ENCODE data around the gene ITPR1.

ITPR1 gene

DNA sequence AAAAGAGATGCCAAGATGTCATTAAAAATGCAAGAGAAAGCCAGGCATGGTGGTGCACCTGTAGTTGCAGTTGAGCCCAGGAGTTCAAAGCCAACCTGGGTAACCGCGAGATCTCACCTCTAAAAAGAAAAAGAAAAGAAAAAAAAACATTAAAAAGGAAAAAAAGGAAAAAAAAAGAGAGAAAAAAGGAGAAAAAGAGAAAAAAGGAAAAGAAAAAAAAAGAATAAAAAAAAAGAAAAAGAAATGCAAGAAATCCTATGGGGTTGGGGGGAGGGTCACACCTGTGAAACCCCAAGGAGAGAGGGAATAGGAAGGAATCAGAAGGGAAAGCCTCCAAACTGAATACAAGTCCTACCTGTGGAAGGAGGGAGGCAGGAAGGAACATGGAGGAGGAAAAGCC lies 20.8 kb upstream of the ITPR1 start:
- no peak overlapping the region for H3K4me3 Mint-ChIP-seq
- ATAC-seq = no peak
- no peak for DNase-seq
- H3K4me1 Mint-ChIP-seq = peaks cover 17% of the 10 kb centered on the region
- H3K9me3 Mint-ChIP-seq = no peaks in the 10 kb centered on the region
- no peak overlapping the region for H3K27ac Mint-ChIP-seq
- peaks cover 31% of the 10 kb centered on the region for H3K27me3 Mint-ChIP-seq

DNA sequence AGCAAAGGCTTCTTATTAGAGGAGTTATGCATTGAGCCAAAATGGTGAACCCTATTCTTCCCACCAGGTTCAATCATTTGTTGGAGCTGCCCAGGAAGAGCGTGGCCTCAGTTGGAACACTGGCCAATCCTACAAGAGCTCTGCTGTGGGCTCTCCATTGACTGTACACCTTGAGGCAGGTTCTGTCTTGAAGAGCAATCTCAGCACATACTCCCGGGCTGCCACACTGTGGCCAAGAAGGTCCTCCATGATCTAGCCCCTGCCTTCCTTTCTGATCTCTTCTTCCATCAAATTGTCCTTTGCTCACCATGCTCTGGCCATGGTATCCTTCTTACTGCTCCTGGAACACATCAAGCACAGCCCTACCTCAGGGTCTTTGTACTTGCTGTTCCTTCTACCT lies 20.4 kb upstream of the ITPR1 start:
- no peak for ATAC-seq
- Mint-ChIP-seq H3K27me3 (peaks cover 31% of the 10 kb centered on the region), H3K4me1 (peaks cover 13% of the 10 kb centered on the region), H3K27ac (no peak overlapping the region), H3K9me3 (no peaks in the 10 kb centered on the region), H3K4me3 (no peak overlapping the region)
- DNase-seq = no peak

DNA sequence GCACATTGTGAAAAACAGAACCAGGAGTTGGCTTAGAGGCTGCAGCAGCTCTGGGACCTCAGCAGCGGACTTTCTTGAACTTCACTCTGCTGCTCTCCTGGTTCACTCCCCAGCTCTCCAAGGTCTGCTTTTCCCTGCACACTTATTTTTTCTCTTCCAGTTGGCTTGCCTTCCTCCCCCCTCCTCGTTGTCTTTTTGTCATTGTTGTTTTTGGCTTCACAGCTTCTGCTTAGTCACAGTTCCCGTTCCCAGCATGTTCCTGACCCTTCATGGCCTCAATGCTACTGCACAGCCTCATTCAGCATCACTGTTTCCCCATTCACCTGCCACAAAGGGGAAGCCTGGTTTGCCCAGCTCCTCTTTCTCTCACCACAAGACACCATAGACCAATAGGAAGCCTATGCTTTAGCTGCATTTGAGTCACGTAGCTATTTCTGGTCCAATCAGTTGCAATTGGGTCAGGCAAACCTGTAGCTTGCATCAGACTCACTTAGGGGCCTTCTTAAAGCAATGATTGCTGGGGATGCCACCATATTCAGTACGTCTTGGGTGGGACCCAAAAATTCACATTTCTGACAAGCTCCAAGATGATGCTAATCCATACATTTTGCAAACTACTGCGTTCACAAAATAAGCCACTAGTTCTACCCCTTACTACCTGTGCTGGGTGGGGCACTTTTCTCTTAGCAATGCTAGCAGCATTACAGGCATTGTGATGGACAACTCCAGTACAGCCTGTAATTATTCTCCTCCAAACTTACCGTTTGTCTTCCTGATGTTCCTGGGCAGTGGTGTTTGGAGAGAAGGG lies 18.3 kb upstream of the ITPR1 start:
- peak overlapping the region; percentile 67 to 69 for H3K4me3 Mint-ChIP-seq
- ATAC-seq = peak; percentile 95

DNA sequence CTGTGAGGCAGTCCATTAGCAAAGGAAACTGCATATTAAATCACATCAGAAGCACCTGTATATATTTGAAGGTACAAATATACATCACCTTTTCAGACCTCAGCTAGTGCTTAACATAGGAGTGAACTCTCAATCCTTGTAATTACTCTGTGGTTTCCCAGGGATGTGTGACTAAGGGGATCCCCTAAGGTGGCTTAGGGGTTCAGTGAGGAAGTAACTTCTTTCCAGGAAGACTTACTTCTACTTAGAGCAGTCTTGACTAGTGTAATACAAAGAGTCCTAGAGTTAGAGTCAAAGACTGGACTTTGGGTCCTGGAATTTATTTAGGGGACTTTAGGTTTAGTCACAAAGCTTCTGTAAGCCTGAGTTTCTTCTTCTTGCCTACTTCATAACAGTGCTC lies 17.3 kb upstream of the ITPR1 start:
- H3K9me3 Mint-ChIP-seq = no peaks in the 10 kb centered on the region
- H3K27me3 Mint-ChIP-seq = peaks cover 31% of the 10 kb centered on the region
- peaks cover 12% of the 10 kb centered on the region for H3K4me1 Mint-ChIP-seq
- ATAC-seq (no peak), DNase-seq (no peak)
- H3K4me3 Mint-ChIP-seq = no peak overlapping the region
- H3K27ac Mint-ChIP-seq = no peak overlapping the region

More for the DNA sequence above, 18.3 kb upstream of the ITPR1 start:
- Mint-ChIP-seq H3K4me1 (peaks cover 12% of the 10 kb centered on the region), H3K9me3 (no peaks in the 10 kb centered on the region), H3K27me3 (peaks cover 31% of the 10 kb centered on the region), H3K27ac (peak overlapping the region; percentile 28 to 86)
- DNase-seq = peak; percentile 27 to 69

DNA sequence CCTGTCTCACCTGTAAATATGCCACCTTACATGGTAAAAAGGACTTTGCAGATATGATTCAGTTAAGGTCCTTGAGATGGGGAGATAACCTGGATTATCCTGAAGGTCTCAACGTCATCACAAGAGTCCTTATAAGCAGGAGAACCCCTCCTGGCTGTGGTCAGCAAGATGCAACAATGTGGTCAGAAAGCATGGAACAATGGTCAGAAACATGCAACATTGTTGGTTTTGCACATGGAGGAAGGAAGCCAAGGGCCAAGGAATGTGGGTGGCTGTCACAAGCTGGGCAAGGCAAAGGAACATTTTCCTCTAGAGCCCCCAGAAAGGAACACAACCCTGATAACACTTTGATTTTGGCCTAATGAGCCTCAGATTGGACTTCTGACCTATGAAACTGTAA lies 16.7 kb upstream of the ITPR1 start:
- Mint-ChIP-seq H3K4me3 (no peak overlapping the region), H3K4me1 (peaks cover 12% of the 10 kb centered on the region), H3K27me3 (peaks cover 31% of the 10 kb centered on the region), H3K9me3 (no peaks in the 10 kb centered on the region), H3K27ac (no peak overlapping the region)
- DNase-seq (no peak), ATAC-seq (no peak)

DNA sequence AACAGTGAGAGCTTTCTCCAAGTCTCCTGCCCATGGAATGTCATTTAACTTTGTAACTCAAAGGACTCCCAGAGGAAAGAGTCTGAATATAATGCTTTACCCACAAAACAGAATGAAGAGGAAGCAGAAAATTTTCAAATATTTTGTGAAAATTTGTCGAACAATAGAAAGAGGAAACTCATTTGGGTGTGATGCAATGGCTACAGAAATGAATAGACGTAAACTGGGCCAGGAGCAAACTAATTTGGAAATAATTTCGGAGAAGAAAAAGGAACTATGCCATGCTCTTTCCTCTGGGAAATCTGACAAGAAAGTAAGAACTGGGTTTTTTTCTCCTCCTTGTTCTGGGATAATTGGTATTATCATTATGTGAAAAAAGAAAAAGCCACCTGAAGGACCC lies 14.9 kb upstream of the ITPR1 start:
- H3K4me1 Mint-ChIP-seq = peaks cover 12% of the 10 kb centered on the region
- no peak overlapping the region for H3K4me3 Mint-ChIP-seq

DNA sequence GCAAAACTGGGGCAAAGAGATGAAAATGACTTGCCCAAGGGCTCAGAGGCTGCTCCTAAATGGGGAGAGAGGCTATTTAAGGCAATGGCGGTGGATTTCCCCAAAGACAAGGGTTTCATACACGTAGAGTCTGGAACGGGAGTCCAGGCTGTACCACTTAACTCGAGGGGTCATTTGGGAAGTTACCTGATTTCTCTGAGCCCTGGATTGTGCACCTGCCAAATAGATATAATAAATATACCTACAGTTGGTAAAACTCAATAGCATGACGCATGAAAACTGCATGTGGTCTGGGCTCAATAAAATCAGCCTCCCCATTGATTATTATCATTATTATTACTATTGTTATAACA lies 1.3 kb upstream of the ITPR1 start:
- no peak overlapping the region for H3K27ac Mint-ChIP-seq
- peak overlapping the region; percentile 86 to 97 for H3K4me3 Mint-ChIP-seq
- no peak for ATAC-seq
- no peaks in the 10 kb centered on the region for H3K9me3 Mint-ChIP-seq
- H3K27me3 Mint-ChIP-seq = peaks cover 10% of the 10 kb centered on the region
- DNase-seq = no peak
- peaks cover 33% of the 10 kb centered on the region for H3K4me1 Mint-ChIP-seq

More for the DNA sequence above, 14.9 kb upstream of the ITPR1 start:
- Mint-ChIP-seq H3K27me3 (peaks cover 16% of the 10 kb centered on the region), H3K9me3 (no peaks in the 10 kb centered on the region), H3K27ac (no peak overlapping the region)
- ATAC-seq (no peak), DNase-seq (no peak)

DNA sequence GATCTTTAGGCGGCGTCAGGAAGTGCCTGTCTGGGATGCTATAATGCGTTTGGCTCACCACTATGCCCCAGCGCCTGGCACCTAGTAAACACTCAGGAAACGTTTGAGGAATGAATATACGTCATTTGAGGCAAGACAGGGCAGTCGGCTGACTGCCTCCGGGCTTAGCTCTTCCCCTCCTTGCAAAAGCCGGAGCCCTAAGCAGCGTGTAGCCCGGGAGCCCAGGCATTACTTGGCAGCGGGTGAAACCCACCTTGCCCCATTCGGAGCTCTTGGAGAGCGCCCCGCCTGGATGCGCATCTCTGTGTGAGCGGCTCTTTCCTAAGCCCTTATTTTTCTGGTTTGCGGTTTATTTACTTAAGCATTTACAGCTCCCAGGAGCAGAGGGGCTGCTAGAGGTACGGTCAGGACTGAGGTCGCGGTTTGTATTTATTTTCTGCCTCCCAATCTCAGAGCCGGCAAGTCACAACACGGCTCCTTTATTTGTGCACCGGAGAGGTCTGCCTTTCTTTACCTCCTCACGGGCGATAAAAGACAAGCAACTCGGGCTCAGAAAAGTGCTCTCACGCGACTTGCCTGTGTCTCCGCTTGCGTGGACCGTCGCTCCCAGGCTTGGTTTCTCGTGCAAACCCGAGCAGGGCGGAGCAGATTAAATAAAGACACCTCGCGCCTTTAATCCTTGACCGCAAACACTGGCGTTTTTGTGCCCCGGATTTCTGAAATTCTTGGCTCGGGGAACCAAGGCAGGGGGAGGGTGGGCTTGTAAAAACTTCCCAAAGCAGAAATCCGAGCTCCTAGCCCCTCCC lies 737 bp upstream of the ITPR1 start:
- DNase-seq = peak; percentile 39 to 47
- Mint-ChIP-seq H3K27ac (peak overlapping the region; percentile 75 to 97), H3K9me3 (no peaks in the 10 kb centered on the region), H3K4me1 (peaks cover 38% of the 10 kb centered on the region), H3K27me3 (peaks cover 10% of the 10 kb centered on the region), H3K4me3 (peak overlapping the region; percentile 86 to 97)
- peak; percentile 15 for ATAC-seq

DNA sequence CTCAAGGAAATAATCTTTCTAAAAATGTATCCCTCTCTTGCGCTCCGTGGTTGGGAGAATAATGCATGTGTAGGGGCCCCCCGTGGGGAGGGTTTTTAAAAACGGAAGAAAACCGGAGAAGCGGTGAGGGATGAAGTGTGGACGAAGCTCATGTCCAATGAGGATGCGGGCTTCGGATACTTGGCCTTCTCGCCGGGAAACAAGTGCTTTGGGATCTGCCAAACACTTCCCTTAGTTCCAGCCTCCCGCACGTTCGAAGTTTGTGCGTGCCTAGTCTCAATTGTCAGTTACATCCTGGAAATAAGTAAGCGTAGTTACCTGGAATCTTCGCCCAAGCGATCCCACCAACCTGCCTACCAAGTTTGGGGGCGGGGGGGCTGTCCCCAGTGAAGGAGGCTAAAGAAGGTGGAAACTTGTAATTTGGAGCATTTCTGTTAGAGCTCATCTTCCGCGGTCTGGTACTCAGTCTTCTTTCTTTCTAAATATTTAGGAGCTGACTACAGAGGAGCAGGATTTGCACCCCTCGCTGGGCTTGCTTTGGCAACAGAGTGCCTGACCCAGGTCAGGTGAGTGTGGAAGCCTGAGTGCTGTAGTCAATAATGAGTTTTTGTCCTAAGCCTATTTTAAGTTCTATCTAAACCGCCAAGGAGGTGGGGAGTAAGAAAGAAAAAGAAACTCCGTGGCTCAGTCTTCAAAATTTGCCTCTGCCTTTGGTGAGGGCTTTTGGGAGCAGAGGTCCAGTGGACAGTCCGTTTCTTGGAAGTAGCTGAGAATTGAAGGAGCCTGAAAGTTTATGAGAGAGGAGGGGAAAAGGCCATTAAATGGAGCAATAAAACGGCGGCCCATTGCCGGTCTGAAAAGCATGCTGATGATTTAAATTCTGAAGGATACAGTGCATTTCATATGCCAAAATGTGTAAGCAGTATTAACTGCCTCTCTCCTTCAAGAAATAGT lies 1.1 kb downstream of the ITPR1 start:
- Mint-ChIP-seq H3K4me3 (peak overlapping the region; percentile 86 to 97), H3K9me3 (no peaks in the 10 kb centered on the region), H3K27me3 (peaks cover 10% of the 10 kb centered on the region), H3K4me1 (peaks cover 48% of the 10 kb centered on the region), H3K27ac (peak overlapping the region; percentile 97)
- DNase-seq (peak; percentile 17 to 32), ATAC-seq (no peak)

DNA sequence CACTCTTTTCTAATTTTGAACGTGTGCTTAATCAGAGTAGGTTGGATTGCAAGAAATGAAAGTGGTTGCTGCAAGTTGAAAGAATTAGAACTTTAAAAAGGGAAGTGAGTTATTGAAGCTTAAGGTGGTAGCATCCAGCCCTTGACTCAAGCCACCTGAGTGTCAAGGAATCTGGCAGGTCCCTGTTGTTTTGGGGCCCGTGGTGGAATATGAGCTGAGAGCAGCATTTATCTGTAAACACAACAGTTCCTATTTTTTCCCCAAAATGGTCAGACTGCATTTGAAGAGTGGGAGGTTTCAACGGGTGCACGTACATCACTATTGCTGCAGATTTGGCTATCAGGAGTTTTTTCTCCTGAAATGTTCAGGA lies 1.7 kb downstream of the ITPR1 start:
- Mint-ChIP-seq H3K4me3 (peak overlapping the region; percentile 86 to 97), H3K27me3 (peaks cover 10% of the 10 kb centered on the region), H3K4me1 (peaks cover 48% of the 10 kb centered on the region), H3K27ac (peak overlapping the region; percentile 97), H3K9me3 (no peaks in the 10 kb centered on the region)
- DNase-seq (no peak), ATAC-seq (no peak)

DNA sequence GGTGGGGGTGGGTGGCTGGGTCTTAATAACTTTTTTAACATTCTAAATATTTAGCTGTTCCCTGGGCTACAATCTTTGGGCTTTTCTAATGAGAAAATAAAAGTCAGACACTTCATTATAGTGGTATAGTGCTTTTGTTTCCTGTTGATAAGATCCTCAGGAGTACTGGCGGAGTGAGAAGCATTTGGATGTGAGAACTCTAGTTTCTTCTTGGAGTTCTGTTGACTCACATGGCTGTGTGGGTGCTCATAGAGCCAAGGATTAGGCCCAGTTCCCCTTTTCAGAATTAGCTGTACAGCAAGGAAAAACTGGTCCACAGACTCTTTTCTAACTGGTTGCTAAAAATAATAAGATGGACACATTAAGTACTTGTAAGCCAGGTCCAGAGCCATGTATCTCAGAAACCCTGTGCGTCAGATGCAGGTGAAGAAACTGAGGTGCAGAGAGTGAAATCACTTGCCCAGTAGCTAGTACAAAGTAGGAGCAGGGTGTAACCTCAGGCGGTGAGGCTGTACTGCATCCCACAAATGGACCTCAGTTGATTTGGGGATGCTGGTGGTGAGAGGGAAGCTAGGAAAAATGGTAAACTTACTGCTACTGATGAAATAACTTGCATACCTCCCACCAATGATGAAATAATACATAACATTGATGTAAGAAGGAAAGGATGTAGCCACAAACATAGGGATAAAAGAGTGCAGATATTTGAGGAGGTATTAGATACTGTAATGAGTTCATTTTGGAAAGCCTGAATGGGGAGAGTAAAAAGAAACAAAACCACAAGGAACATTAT lies 2.3 kb downstream of the ITPR1 start:
- peaks cover 48% of the 10 kb centered on the region for H3K4me1 Mint-ChIP-seq
- H3K4me3 Mint-ChIP-seq = peak overlapping the region; percentile 86 to 97
- no peaks in the 10 kb centered on the region for H3K9me3 Mint-ChIP-seq
- DNase-seq (no peak), ATAC-seq (no peak)
- H3K27ac Mint-ChIP-seq = peak overlapping the region in 1 of 2 donors; percentile 97
- H3K27me3 Mint-ChIP-seq = peaks cover 10% of the 10 kb centered on the region

DNA sequence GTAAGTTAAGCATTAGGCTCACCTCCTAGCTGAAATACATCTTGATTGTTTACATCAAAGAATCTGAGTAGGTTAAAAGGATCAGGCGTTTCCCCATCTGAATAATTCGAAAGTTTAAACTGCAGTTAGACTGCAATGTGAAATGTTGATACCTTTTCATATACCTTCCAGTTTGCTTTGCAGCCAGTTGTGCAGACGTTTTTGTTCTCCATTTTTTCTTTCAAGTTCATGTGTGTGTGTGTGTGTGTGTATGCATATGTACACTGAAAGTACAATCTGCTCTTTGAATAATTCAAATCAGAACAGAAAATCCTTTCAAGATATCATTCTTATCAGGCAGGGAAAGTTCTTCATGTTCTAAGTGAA lies 2.9 kb downstream of the ITPR1 start:
- peaks cover 4% of the 10 kb centered on the region for H3K27me3 Mint-ChIP-seq
- H3K9me3 Mint-ChIP-seq = no peaks in the 10 kb centered on the region
- peak overlapping the region in 1 of 2 donors; percentile 97 for H3K27ac Mint-ChIP-seq
- DNase-seq (no peak), ATAC-seq (no peak)
- H3K4me1 Mint-ChIP-seq = peaks cover 45% of the 10 kb centered on the region
- peak overlapping the region; percentile 86 to 97 for H3K4me3 Mint-ChIP-seq

DNA sequence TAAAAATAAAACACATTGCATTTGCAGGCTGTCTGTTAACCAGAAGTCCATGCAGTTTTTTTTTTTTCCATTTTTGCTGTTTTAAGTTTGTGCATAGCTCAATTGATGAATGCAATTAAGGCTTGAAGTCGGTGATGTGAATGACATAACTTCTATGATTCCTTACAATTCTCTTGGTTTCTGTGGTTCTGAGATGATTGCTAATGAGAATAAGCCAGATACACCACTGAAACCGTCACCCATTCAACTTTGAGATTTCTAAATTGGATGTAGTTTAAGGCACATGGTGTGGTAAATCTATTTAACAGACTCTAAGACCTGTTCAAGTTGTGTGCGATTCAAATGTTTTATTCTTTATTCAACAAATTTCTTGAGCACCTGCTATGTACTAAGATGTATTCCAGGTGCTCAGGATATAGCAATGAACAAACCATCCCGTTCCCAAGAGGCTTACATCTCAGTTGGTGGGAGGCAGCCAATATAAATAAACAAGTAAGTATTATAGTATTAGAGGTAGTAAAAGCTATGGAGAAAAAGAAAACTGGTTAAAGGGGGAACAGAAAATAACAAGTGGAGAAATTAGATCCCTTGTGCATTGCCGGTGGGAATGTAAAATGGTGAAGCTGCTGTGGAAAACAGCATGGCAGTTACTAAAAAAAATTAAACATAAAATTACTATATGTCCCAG lies 4.0 kb downstream of the ITPR1 start:
- Mint-ChIP-seq H3K4me3 (peak overlapping the region in 1 of 2 donors; percentile 97), H3K27me3 (no peaks in the 10 kb centered on the region), H3K9me3 (no peaks in the 10 kb centered on the region), H3K27ac (no peak overlapping the region), H3K4me1 (peaks cover 42% of the 10 kb centered on the region)
- no peak for ATAC-seq
- no peak for DNase-seq

DNA sequence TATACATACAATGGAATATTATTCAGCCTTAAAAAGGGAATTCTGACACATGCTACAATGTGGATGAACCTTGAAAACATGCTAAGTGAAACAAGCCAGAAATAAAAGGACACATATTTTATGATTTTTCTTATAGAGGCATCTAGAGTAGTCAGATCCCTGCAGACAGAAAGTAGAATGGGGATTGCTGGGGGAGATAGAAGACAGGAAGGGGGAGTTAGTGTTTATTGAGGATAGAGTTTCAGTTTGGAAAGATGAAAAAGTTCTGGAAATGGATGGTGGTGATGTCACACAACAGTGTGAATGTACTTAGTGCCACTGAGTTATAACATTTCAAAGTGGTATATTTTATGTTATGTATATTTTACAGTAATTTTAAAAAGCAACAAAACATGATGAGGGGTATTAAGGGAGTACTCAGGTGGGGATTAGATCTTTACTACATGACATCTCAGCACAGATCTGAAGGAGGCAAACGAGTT lies 4.7 kb downstream of the ITPR1 start:
- Mint-ChIP-seq H3K9me3 (no peaks in the 10 kb centered on the region), H3K27me3 (no peaks in the 10 kb centered on the region), H3K27ac (no peak overlapping the region), H3K4me3 (no peak overlapping the region), H3K4me1 (peaks cover 45% of the 10 kb centered on the region)
- DNase-seq (no peak), ATAC-seq (no peak)

All from stimulated activated naive CD8-positive, alpha-beta T cell treated with anti-CD3 and anti-CD28 coated beads, Interleukin-15, amount 100 ng/mL, for 72 hours (primary cell).